Ovary (tissue), 3 donors: Measurements from ENCODE around the gene IFT81.

Experiments
- CTCF ChIP-seq, 3 donors: fragments of 450-650 bp in 2 of 3; fragments of 200-600 bp in 1 of 3; IDR thresholded peaks; one replicate each; pipeline versions ENCODE4 v1.5.1 to v1.8.0; 2016 to 2022; ENCODE audit warnings: antibody characterized with exemption in 3 of 3, mild to moderate bottlenecking in 1 of 3
- POLR2A ChIP-seq: fragments of 450-650 bp; IDR thresholded peaks from one replicate; pipeline ENCODE4 v1.6.1; 2017; ENCODE audit warnings: antibody characterized with exemption, mild to moderate bottlenecking, moderate library complexity
- donor health status: DM: no; HTN: no; CAD: no.

GRCh38 chr12:110198386-110198785 is 74.2 kb downstream of the IFT81 start:
- no peak for TF ChIP-seq CTCF (IDR thresholded peaks at IDR 0.05)
- no peak for TF ChIP-seq POLR2A
